Loucy (cell line): Measurements from ENCODE around the gene POC1B.

Experiments used
- CTCF ChIP-seq: fragments of 200-600 bp; sonication (generic); conservative IDR thresholded peaks from 2 replicates; pipeline ENCODE4 v1.5.1; 2014; ENCODE audit warnings: mild to moderate bottlenecking, antibody characterized with exemption, low read length
- EZH2phosphoT487 ChIP-seq: fragments of 200-600 bp; IDR thresholded peaks from 2 replicates; pipeline ENCODE4 v1.6.1; 2018; ENCODE audit warnings: antibody characterized with exemption, mild to moderate bottlenecking, moderate library complexity, borderline replicate concordance

GRCh38 chr12:89424846-89425245 lies 101.0 kb downstream of the POC1B start:
- TF ChIP-seq CTCF (no peak), EZH2phosphoT487 (no peak)
